ENCODE results near the gene ZMIZ1.

ZMIZ1 gene

GRCh38 chr10:79209340-79209739 is 140.6 kb downstream of the ZMIZ1 start:
- Histone ChIP-seq H3K79me2 (ENCODE audit: insufficient read depth, low read depth) (no peaks in the 10 kb centered on the region), H2AFZ (ENCODE audit: low read depth) (no peak overlapping the region), H3K9ac (no peak overlapping the region), H3K36me3 (ENCODE audit: insufficient read depth) (no peaks in the 10 kb centered on the region), H3K4me1 (ENCODE audit: low read depth, poor library complexity, severe bottlenecking) (no peaks in the 10 kb centered on the region), H3K4me3 (IDR thresholded peaks at IDR 0.05; ENCODE audit: insufficient read depth, low read depth, low read length) (no peak overlapping the region), H3K27ac (no peak overlapping the region), H3K4me2 (no peak overlapping the region), H4K20me1 (ENCODE audit: insufficient read depth) (no peaks in the 10 kb centered on the region), H3K27me3 (ENCODE audit: insufficient read depth, low read depth) (no peaks in the 10 kb centered on the region)
- TF ChIP-seq CTCF (conservative IDR thresholded peaks at IDR 0.05; ENCODE audit: low read depth, low read length) = no peak

DNA sequence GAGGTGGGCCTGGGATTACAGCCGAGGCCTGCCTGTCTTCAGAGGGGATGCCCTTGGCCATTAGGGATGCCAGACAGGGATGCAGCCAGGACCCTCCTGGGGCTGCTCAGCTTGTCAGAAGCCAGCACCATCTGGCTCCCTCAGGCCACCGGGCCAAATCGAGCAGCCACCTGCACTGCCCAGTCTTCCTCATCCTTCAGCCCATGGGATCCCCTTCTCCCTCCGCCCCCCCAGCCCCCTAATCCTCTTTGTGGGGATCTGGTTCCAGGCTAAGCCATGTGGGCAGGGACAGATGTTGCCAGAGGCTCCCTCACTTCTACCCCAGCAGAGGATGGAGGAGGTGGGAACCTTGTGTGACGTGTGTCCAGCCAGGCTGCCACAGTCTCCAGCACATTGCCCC is 141.1 kb downstream of the ZMIZ1 start:
- no peak for TF ChIP-seq CTCF (conservative IDR thresholded peaks at IDR 0.05; ENCODE audit: low read depth, low read length)
- no peak overlapping the region for H3K9ac ChIP-seq

GRCh38 chr10:79210672-79211071 is 141.9 kb downstream of the ZMIZ1 start:
- no peak overlapping the region for H2AFZ ChIP-seq (ENCODE audit: low read depth)
- no peak overlapping the region for H3K27ac ChIP-seq
- no peak overlapping the region for H3K4me2 ChIP-seq
- no peaks in the 10 kb centered on the region for H3K36me3 ChIP-seq (ENCODE audit: insufficient read depth)
- no peaks in the 10 kb centered on the region for H3K27me3 ChIP-seq (ENCODE audit: insufficient read depth, low read depth)
- H3K4me1 ChIP-seq (ENCODE audit: low read depth, poor library complexity, severe bottlenecking) = no peaks in the 10 kb centered on the region
- no peak for TF ChIP-seq CTCF (conservative IDR thresholded peaks at IDR 0.05; ENCODE audit: low read depth, low read length)
- H3K4me3 ChIP-seq (IDR thresholded peaks at IDR 0.05; ENCODE audit: insufficient read depth, low read depth, low read length) = no peak overlapping the region
- no peaks in the 10 kb centered on the region for H3K79me2 ChIP-seq (ENCODE audit: insufficient read depth, low read depth)
- H4K20me1 ChIP-seq (ENCODE audit: insufficient read depth) = no peaks in the 10 kb centered on the region
- no peak overlapping the region for H3K9ac ChIP-seq

More for the DNA sequence above, 141.1 kb downstream of the ZMIZ1 start:
- Histone ChIP-seq H2AFZ (ENCODE audit: low read depth) (no peak overlapping the region), H3K4me1 (ENCODE audit: low read depth, poor library complexity, severe bottlenecking) (no peaks in the 10 kb centered on the region), H3K4me2 (no peak overlapping the region), H3K79me2 (ENCODE audit: insufficient read depth, low read depth) (no peaks in the 10 kb centered on the region), H3K27me3 (ENCODE audit: insufficient read depth, low read depth) (no peaks in the 10 kb centered on the region), H4K20me1 (ENCODE audit: insufficient read depth) (no peaks in the 10 kb centered on the region), H3K4me3 (IDR thresholded peaks at IDR 0.05; ENCODE audit: insufficient read depth, low read depth, low read length) (no peak overlapping the region), H3K36me3 (ENCODE audit: insufficient read depth) (no peaks in the 10 kb centered on the region), H3K27ac (no peak overlapping the region)

- H3K4me1 ChIP-seq (ENCODE audit: low read depth, poor library complexity, severe bottlenecking) = no peaks in the 10 kb centered on the region
- no peak overlapping the region for H3K4me3 ChIP-seq (IDR thresholded peaks at IDR 0.05; ENCODE audit: insufficient read depth, low read depth, low read length)
- H3K27me3 ChIP-seq (ENCODE audit: insufficient read depth, low read depth) = no peaks in the 10 kb centered on the region
- H2AFZ ChIP-seq (ENCODE audit: low read depth) = no peak overlapping the region
- no peak overlapping the region for H3K27ac ChIP-seq
- no peak overlapping the region for H3K4me2 ChIP-seq
- H3K9ac ChIP-seq = no peak overlapping the region
- no peaks in the 10 kb centered on the region for H3K36me3 ChIP-seq (ENCODE audit: insufficient read depth)
- TF ChIP-seq CTCF (conservative IDR thresholded peaks at IDR 0.05; ENCODE audit: low read depth, low read length) = no peak
- H4K20me1 ChIP-seq (ENCODE audit: insufficient read depth) = no peaks in the 10 kb centered on the region
- no peaks in the 10 kb centered on the region for H3K79me2 ChIP-seq (ENCODE audit: insufficient read depth, low read depth)
Measured at GRCh38 chr10:79211616-79212015, 142.8 kb downstream of the ZMIZ1 start.

Measured in KMS-11 (cell line).